Adrenal gland (tissue), 12 donors: ENCODE measurements around the gene SORCS3. TPM values are rescaled to one million over a fixed set of nuclear protein-coding genes. Genes with fewer than 3 reads are reported as not detected.

ENCODE experiments used
- DNase-seq, 7 donors: peaks; one replicate each; pipeline ENCODE4 v3.0.0-alpha.2; 2019 to 2020
- H3K27ac ChIP-seq, 5 donors: fragments of 200-600 bp; sonication (generic) in 4 of 5; 1 replicate in 3 of 5; 2 replicates in 2 of 5; pipeline versions ENCODE4 v1.5.1 to v1.8.0; 2016 to 2020; ENCODE audit warnings: mild to moderate bottlenecking in 1 of 5
- H3K27me3 ChIP-seq: fragments of 200-600 bp; 2 replicates; pipeline ENCODE4 v1.8.0; 2021
- H3K36me3 ChIP-seq, 2 donors: fragments of 200-600 bp; replicated peaks in 1 of 2; 1 replicate in 1 of 2; 2 replicates in 1 of 2; pipeline versions ENCODE4 v1.5.1 to v1.8.0; 2018 to 2022
- H3K4me1 ChIP-seq, 2 donors: fragments of 200-600 bp; replicated peaks in 1 of 2; 1 replicate in 1 of 2; 2 replicates in 1 of 2; pipeline versions ENCODE4 v1.5.1 to v1.8.0; 2018 to 2021
- H3K4me3 ChIP-seq, 4 donors: fragments of 200-600 bp; sonication (generic) in 3 of 4; one replicate each; pipeline ENCODE4 v1.5.1; 2016 to 2018
- H3K9me3 ChIP-seq, 3 donors: fragments of 200-600 bp; sonication (generic) in 1 of 3; replicated peaks in 1 of 3; 1 replicate in 2 of 3; 2 replicates in 1 of 3; pipeline versions ENCODE4 v1.5.1 to v1.8.0; 2016 to 2021
- POLR2A ChIP-seq, 2 donors: fragments of 450-650 bp; IDR thresholded peaks; one replicate each; pipeline ENCODE4 v1.6.1; 2017; ENCODE audit warnings: antibody characterized with exemption in 2 of 2, mild to moderate bottlenecking in 2 of 2, moderate library complexity in 1 of 2
- WGBS, 4 donors: extraction: QIAGEN DNeasy Blood & Tissue Kit in 2 of 4; methylation state at CpG; one replicate each; pipeline versions ENCODE4 v1.1.5 to v1.1.7; 2013 to 2017; 5-methylcytosine and 5-hydroxymethylcytosine counted together
- intact Hi-C, 2 donors: fragments of 100-400 bp; cut with DNase I; formaldehyde crosslinking; loops; one replicate each; pipeline versions ENCODE4 v1.14.1 to v1.15.0; 2022 to 2023
- polyA plus RNA-seq, 3 donors: library from polyadenylated mRNA; stranded (reverse); fragments of 200-250 nt in 2 of 3; fragments of 350-450 nt in 1 of 3; fragmentation: Illumina TruSeq in 1 of 3; extraction: RNeasy Lipid Tissue Mini Kit (QIAGEN cat#74804) in 1 of 3; gene quantifications; one replicate each; pipeline ENCODE4 v1.2.3, GENCODE V29; 2013 to 2014
- total RNA-seq, 9 donors: library from RNA; depleted of rRNA in 4 of 9; stranded (reverse); fragments of >200 nt in 4 of 9; fragments of 120-200 nt in 1 of 9; fragmentation: NEBNext Ultra II Directional in 1 of 9; extraction: Animal tissue kit (Norgen Biotek cat#: 25700) in 1 of 9; gene quantifications; one replicate each; pipeline versions ENCODE4 v1.1.0 to v1.2.4, GENCODE V29; 2013 to 2023
- TF ChIP-seq, protein P1 (sequence below), 6 experiments: fragments of 450-650 bp in 4 of 6; fragments of 200-600 bp in 2 of 6; sonication (generic) in 1 of 6; IDR thresholded peaks; 1 replicate in 5 of 6; 2 replicates in 1 of 6; pipeline versions ENCODE4 v1.5.1 to v1.8.0; 2016 to 2021; ENCODE audit warnings: antibody characterized with exemption in 6 of 6, mild to moderate bottlenecking in 2 of 6, moderate library complexity in 1 of 6
- donor health status: healthy with polysubstance abuse.
- donor health status: Bipolar disorder and iron deficiency.
- donor health status: DM: yes; HTN: yes; CAD: no.
- donor health status: DM: no; HTN: no; CAD: no.
- donor health status: DM: no; HTN: no; CAD: no.
- donor health status: DM: yes; HTN: yes; CAD: no.

SORCS3 gene
- total and polyA plus RNA-seq, 12 donors = 0.22 to 3.4 (median 1.2) TPM; not detected in 2

DNA sequence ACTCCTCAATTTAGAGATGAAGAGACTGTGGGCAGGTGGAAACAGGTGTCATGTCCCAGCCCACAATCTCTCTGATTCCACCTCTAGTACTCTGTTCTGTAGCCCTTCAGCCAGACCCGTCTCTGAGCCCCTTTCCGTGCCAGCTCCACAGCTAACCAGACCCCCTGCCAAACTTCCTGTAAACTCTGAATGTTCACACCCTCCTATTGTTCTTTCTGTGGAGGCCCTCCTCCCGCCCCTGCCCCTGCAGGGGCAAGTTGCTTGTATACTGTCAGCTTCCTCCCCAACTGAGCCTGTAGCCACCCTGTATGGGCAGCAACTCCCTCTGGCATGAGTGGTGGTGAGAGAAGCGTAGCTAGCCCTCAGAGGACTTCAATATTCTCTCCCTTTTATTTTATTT is 520.7 kb downstream of the SORCS3 start:
- Histone ChIP-seq H3K27me3 (no peaks in the 10 kb centered on the region), H3K4me3 (no peak overlapping the region), H3K9me3 (no peaks in the 10 kb centered on the region), H3K4me1 (no peaks in the 10 kb centered on the region), H3K27ac (no peak overlapping the region), H3K36me3 (no peaks in the 10 kb centered on the region)
- WGBS, 4 donors = 31 to 60% (median 38%) methylated on average over 4 of the region's 4 CpGs
- intact Hi-C loops = no loop called here
- TF ChIP-seq, protein P1, sequence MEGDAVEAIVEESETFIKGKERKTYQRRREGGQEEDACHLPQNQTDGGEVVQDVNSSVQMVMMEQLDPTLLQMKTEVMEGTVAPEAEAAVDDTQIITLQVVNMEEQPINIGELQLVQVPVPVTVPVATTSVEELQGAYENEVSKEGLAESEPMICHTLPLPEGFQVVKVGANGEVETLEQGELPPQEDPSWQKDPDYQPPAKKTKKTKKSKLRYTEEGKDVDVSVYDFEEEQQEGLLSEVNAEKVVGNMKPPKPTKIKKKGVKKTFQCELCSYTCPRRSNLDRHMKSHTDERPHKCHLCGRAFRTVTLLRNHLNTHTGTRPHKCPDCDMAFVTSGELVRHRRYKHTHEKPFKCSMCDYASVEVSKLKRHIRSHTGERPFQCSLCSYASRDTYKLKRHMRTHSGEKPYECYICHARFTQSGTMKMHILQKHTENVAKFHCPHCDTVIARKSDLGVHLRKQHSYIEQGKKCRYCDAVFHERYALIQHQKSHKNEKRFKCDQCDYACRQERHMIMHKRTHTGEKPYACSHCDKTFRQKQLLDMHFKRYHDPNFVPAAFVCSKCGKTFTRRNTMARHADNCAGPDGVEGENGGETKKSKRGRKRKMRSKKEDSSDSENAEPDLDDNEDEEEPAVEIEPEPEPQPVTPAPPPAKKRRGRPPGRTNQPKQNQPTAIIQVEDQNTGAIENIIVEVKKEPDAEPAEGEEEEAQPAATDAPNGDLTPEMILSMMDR (IDR thresholded peaks at IDR 0.05) = no peak
- no peak for TF ChIP-seq POLR2A (IDR thresholded peaks at IDR 0.05)
- no peak for DNase-seq

DNA sequence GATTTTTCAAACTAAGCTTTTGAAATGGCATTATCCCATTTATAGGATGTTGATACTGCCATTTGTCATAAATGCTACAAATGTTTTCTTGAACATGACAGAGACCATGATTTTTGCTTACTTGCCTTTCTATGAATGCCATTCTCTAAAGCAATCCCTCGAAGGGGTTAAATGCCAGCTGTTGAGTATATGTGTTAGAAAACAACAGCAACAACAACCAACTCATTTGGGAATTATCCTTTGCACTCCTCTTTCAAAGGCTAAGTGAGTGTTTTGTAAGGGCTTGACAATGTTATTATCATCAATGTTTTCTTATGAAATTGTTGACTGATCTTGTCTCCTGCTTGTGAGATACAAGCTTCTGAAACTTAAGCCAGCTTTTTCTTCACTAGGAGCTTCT is 529.4 kb downstream of the SORCS3 start:
- WGBS, 4 donors = 53 to 65% (median 57%) methylated on average over 1 of the region's 1 CpG
- Histone ChIP-seq H3K36me3 (no peaks in the 10 kb centered on the region), H3K27ac (no peak overlapping the region), H3K4me3 (no peak overlapping the region), H3K9me3 (no peaks in the 10 kb centered on the region), H3K27me3 (no peaks in the 10 kb centered on the region), H3K4me1 (no peaks in the 10 kb centered on the region)
- intact Hi-C loops = no loop called here
- no peak for DNase-seq
- TF ChIP-seq, protein P1 (IDR thresholded peaks at IDR 0.05) = no peak
- TF ChIP-seq POLR2A (IDR thresholded peaks at IDR 0.05) = no peak

DNA sequence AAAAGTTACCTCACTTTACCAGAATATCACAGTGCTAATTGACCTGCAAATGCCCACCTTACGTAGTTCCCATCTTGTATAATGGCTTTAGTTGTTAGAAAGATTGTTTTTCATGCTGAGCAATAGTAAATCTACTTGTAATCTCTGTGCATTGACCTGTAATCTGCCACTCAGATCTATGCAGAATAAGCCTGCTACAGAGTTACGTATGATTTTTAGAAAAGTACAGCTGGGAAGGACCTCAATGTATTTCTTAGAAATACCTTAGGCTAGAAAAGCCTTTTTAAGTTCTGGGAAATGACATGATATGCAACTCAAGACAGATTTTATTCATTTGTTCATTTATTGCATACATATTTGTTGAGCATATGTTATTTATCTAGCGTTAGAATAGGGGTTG is 530.9 kb downstream of the SORCS3 start:
- no peaks in the 10 kb centered on the region for H3K27me3 ChIP-seq
- H3K4me1 ChIP-seq = no peaks in the 10 kb centered on the region
- H3K36me3 ChIP-seq = no peaks in the 10 kb centered on the region
- no peak for DNase-seq
- no peaks in the 10 kb centered on the region for H3K9me3 ChIP-seq
- intact Hi-C loops = no loop called here
- no peak overlapping the region for H3K4me3 ChIP-seq
- TF ChIP-seq POLR2A (IDR thresholded peaks at IDR 0.05) = no peak
- TF ChIP-seq, protein P1 (IDR thresholded peaks at IDR 0.05) = no peak
- WGBS, 4 donors = 80 to 91% (median 86%) methylated on average over 3 of the region's 3 CpGs
- no peak overlapping the region for H3K27ac ChIP-seq

DNA sequence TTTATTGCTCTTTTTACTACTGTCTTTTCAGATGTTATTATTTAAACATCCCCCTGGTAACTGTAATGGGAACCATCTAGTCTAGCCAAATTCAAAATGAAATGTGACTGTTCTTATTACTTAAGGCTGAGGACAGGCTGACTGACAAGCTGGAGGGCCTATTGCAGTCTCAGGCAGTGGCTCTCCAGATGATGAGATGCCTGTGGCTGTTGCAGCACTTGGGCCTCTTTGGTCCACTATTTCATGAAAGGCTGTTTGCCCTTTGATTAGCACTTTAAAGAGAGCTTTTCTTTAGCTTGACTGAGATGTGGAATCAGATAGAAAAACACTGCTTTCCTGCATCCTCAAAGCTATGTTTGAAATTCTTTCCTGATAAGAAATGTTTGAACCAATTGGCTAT is 540.5 kb downstream of the SORCS3 start:
- Histone ChIP-seq H3K27ac (no peak overlapping the region), H3K27me3 (no peaks in the 10 kb centered on the region), H3K4me3 (no peak overlapping the region), H3K9me3 (no peaks in the 10 kb centered on the region), H3K4me1 (no peaks in the 10 kb centered on the region), H3K36me3 (no peaks in the 10 kb centered on the region)
- TF ChIP-seq, protein P1 (IDR thresholded peaks at IDR 0.05) = no peak
- no peak for TF ChIP-seq POLR2A (IDR thresholded peaks at IDR 0.05)
- intact Hi-C loops = no loop called here
- DNase-seq = no peak
